GM12878 (cell line): Measurements from ENCODE around the gene RAE1.
A peak's percentile ranks its signal among the peaks of the same experiment; 100 is the strongest.

Experiments
- EP300 ChIP-seq, 2 experiments: fragments of 150-350 bp in 1 of 2; IDR thresholded peaks; 2 replicates each; pipeline ENCODE4 v1.6.1; 2011 to 2012; ENCODE audit warnings: low read depth in 2 of 2, low read length in 2 of 2, borderline replicate concordance in 1 of 2, improper control_type of control experiment in 1 of 2, inconsistent platforms in 1 of 2; ENCODE audit not compliant: control insufficient read depth in 1 of 2
- IRF5 ChIP-seq: fragments of 450-650 bp; IDR thresholded peaks from 2 replicates; pipeline ENCODE4 v1.6.1; 2017; ENCODE audit warnings: borderline replicate concordance
- LARP7 ChIP-seq: fragments of 450-650 bp; IDR thresholded peaks from 2 replicates; pipeline ENCODE4 v1.6.1; 2017; ENCODE audit warnings: mild to moderate bottlenecking
- POLR2AphosphoS5 ChIP-seq: IDR thresholded peaks from 2 replicates; pipeline ENCODE4 v1.6.1; 2011; ENCODE audit warnings: mild to moderate bottlenecking, low read length, inconsistent platforms
- TARDBP ChIP-seq: IDR thresholded peaks from 2 replicates; pipeline ENCODE4 v1.6.1; 2016; ENCODE audit warnings: borderline replicate concordance
- ZZZ3 ChIP-seq: IDR thresholded peaks from 2 replicates; pipeline ENCODE4 v1.6.1; 2011; ENCODE audit warnings: low read depth; ENCODE audit not compliant: control insufficient read depth, insufficient read length
- TF ChIP-seq, protein P1 (sequence below), 3 experiments: IDR thresholded peaks in 2 of 3; conservative IDR thresholded peaks in 1 of 3; 2 replicates each; pipeline ENCODE4 v1.5.1; 2011; ENCODE audit warnings: low read depth in 3 of 3, low read length in 3 of 3, mild to moderate bottlenecking in 3 of 3, control low read depth in 2 of 3, moderate library complexity in 2 of 3, inconsistent platforms in 1 of 3, mixed read lengths in 1 of 3; ENCODE audit not compliant: control insufficient read depth in 2 of 3, insufficient read depth in 1 of 3; ENCODE audit errors: extremely low read depth in 1 of 3

GRCh38 chr20:57391439-57392301 lies 40.6 kb downstream of the RAE1 start:
- TF ChIP-seq, protein P1, sequence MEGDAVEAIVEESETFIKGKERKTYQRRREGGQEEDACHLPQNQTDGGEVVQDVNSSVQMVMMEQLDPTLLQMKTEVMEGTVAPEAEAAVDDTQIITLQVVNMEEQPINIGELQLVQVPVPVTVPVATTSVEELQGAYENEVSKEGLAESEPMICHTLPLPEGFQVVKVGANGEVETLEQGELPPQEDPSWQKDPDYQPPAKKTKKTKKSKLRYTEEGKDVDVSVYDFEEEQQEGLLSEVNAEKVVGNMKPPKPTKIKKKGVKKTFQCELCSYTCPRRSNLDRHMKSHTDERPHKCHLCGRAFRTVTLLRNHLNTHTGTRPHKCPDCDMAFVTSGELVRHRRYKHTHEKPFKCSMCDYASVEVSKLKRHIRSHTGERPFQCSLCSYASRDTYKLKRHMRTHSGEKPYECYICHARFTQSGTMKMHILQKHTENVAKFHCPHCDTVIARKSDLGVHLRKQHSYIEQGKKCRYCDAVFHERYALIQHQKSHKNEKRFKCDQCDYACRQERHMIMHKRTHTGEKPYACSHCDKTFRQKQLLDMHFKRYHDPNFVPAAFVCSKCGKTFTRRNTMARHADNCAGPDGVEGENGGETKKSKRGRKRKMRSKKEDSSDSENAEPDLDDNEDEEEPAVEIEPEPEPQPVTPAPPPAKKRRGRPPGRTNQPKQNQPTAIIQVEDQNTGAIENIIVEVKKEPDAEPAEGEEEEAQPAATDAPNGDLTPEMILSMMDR (IDR thresholded peaks at IDR 0.05 in 2 of 3, conservative IDR thresholded peaks at IDR 0.05 in 1 of 3; ENCODE audit: control insufficient read depth in 2 of 3, extremely low read depth in 1 of 3, insufficient read depth in 1 of 3, low read depth in 3 of 3, low read length in 3 of 3), result no peak
- TF ChIP-seq TARDBP, result no peak
- no peak for TF ChIP-seq EP300 (IDR thresholded peaks at IDR 0.05; ENCODE audit: borderline replicate concordance in 1 of 2, control insufficient read depth in 1 of 2, low read depth in 2 of 2, low read length in 2 of 2)
- peak; percentile 75 for TF ChIP-seq LARP7
- no peak for TF ChIP-seq ZZZ3
- TF ChIP-seq IRF5, result no peak
- TF ChIP-seq POLR2AphosphoS5, result peak; percentile 49
